HepG2 (cell line): Measurements from ENCODE around the gene EIF3L. TPM values are rescaled to one million over a fixed set of nuclear protein-coding genes. Genes with fewer than 3 reads are reported as not detected.

Experiments used
- ATAC-seq: fragments of 200-7000 bp; cut with Tn5 transposase; 3 replicates; pipeline ENCODE4 v1.9.1; 2020; ENCODE audit warnings: mild to moderate bottlenecking, moderate library complexity
- BruUV-seq: library from RNA; stranded (reverse); fragments of 400-500 nt; replicated peaks from 2 replicates; lab custom pipeline; 2021; lab: Mats Ljungman, UMichigan
- CTCF ChIA-PET: fragments of 300-600 bp; formaldehyde crosslinking; extraction: SDS; loops from one replicate; lab custom pipeline; 2021; ENCODE audit warnings: low total read pairs, inconsistent platforms, low intra/inter-chr PET ratio; lab: Yijun Ruan, JAX
- POLR2A ChIA-PET: fragments of 350-600 bp; sonication (Branson Sonifier 250); formaldehyde crosslinking; loops from one replicate; lab custom pipeline; 2020; ENCODE audit warnings: antibody characterized with exemption, inconsistent platforms; lab: Yijun Ruan, JAX
- DNase-seq: peaks from one replicate; pipeline ENCODE4 v3.0.0-alpha.2; 2015; ENCODE audit warnings: low spot score
- FAIRE-seq: peaks from 3 replicates; lab custom pipeline; 2011; peaks lifted over from hg19 to GRCh38; lab: Jason Lieb, UNC
- H2AFZ ChIP-seq: one replicate; pipeline ENCODE4 v1.6.1; 2011; ENCODE audit warnings: low read length, inconsistent platforms
- H3K27ac ChIP-seq: fragments of 300-600 bp; 3 replicates; pipeline ENCODE4 v1.8.0; 2011; ENCODE audit warnings: mixed run types, mild to moderate bottlenecking, mixed read lengths, low read length, inconsistent platforms; ENCODE audit not compliant: insufficient read depth; ENCODE audit errors: extremely low read length
- H3K27me3 ChIP-seq, 2 experiments: fragments of 200-600 bp in 1 of 2; 2 replicates in 1 of 2; 3 replicates in 1 of 2; pipeline versions ENCODE4 v1.6.0 to v1.8.0; 2011; ENCODE audit warnings: low read length in 2 of 2, mild to moderate bottlenecking in 2 of 2, moderate library complexity in 2 of 2, inconsistent platforms in 1 of 2; ENCODE audit not compliant: insufficient read depth in 2 of 2, control insufficient read depth in 1 of 2
- H3K36me3 ChIP-seq, 2 experiments: fragments of 200-600 bp in 1 of 2; replicated peaks in 1 of 2; 2 replicates in 1 of 2; 3 replicates in 1 of 2; pipeline versions ENCODE4 v1.5.1 to v1.8.0; 2011; ENCODE audit warnings: low read length in 2 of 2, inconsistent platforms in 1 of 2; ENCODE audit not compliant: insufficient read depth in 2 of 2, control insufficient read depth in 1 of 2
- H3K4me1 ChIP-seq: 2 replicates; pipeline ENCODE4 v1.5.1; 2012; ENCODE audit warnings: low read length, inconsistent platforms; ENCODE audit not compliant: insufficient read depth
- H3K4me2 ChIP-seq: 2 replicates; pipeline ENCODE4 v1.6.0; 2011; ENCODE audit warnings: low read depth, low read length, inconsistent platforms
- H3K4me3 ChIP-seq, 3 experiments: fragments of 200-600 bp in 1 of 3; sonication (generic), shearing (Covaris generic) in 1 of 3; replicated peaks in 1 of 3; 2 replicates each; pipeline ENCODE4 v1.5.1; 2011 to 2016; ENCODE audit warnings: low read length in 3 of 3, inconsistent platforms in 2 of 3, low read depth in 2 of 3, mild to moderate bottlenecking in 2 of 3, control low read depth in 1 of 3, mixed read lengths in 1 of 3; ENCODE audit not compliant: insufficient read depth in 1 of 3
- H3K79me2 ChIP-seq: one replicate; pipeline ENCODE4 v1.6.1; 2011; ENCODE audit warnings: low read length, inconsistent platforms; ENCODE audit not compliant: insufficient read depth
- H3K9ac ChIP-seq: 2 replicates; pipeline ENCODE4 v1.6.0; 2011; ENCODE audit warnings: mild to moderate bottlenecking, low read depth, low read length, inconsistent platforms; ENCODE audit not compliant: insufficient read depth
- H3K9me3 ChIP-seq: 2 replicates; pipeline ENCODE4 v1.5.1; 2012; ENCODE audit warnings: mild to moderate bottlenecking, low read length
- H4K20me1 ChIP-seq: 2 replicates; pipeline ENCODE4 v1.6.0; 2011; ENCODE audit warnings: inconsistent platforms, mild to moderate bottlenecking, low read length, moderate library complexity; ENCODE audit not compliant: insufficient read depth
- BCL3 ChIP-seq: sonication (generic); formaldehyde crosslinking; IDR thresholded peaks from 2 replicates; pipeline ENCODE4 v1.5.1; 2020; ENCODE audit warnings: mild to moderate bottlenecking, missing genetic modification reagents, moderate library complexity
- BRF2 ChIP-seq: sonication (generic); formaldehyde crosslinking; IDR thresholded peaks from 2 replicates; pipeline ENCODE4 v1.8.1; 2022; ENCODE audit warnings: mild to moderate bottlenecking, missing genetic modification reagents
- HIC2 ChIP-seq: sonication (generic); formaldehyde crosslinking; IDR thresholded peaks from 2 replicates; pipeline ENCODE4 v1.9.0; 2022; ENCODE audit warnings: low read depth, missing genetic modification reagents
- HMG20B ChIP-seq: conservative IDR thresholded peaks from 2 replicates; pipeline ENCODE4 v1.6.1; 2016; ENCODE audit warnings: missing genetic modification reagents, missing compliant biosample characterization
- JUND ChIP-seq: sonication (generic); formaldehyde crosslinking; IDR thresholded peaks from 2 replicates; pipeline ENCODE4 v1.8.0; 2022; ENCODE audit warnings: mild to moderate bottlenecking, missing genetic modification reagents
- MTA3 ChIP-seq: sonication (generic); formaldehyde crosslinking; IDR thresholded peaks from 2 replicates; pipeline ENCODE4 v1.4.0; 2020; ENCODE audit warnings: missing genetic modification reagents
- MTF1 ChIP-seq: sonication (generic); formaldehyde crosslinking; IDR thresholded peaks from 2 replicates; pipeline ENCODE4 v1.5.0; 2020; ENCODE audit warnings: missing genetic modification reagents
- MYNN ChIP-seq: sonication (generic); formaldehyde crosslinking; IDR thresholded peaks from 2 replicates; pipeline ENCODE4 v1.4.0; 2020; ENCODE audit warnings: mild to moderate bottlenecking, low read depth, missing genetic modification reagents
- PRMT3 ChIP-seq: sonication (generic); formaldehyde crosslinking; IDR thresholded peaks from 2 replicates; pipeline ENCODE4 v1.8.1; 2022; ENCODE audit warnings: low read depth, mild to moderate bottlenecking, moderate library complexity, missing genetic modification reagents, borderline replicate concordance
- SP4 ChIP-seq: sonication (generic); formaldehyde crosslinking; IDR thresholded peaks from 2 replicates; pipeline ENCODE4 v1.8.1; 2023; ENCODE audit warnings: mild to moderate bottlenecking, missing genetic modification reagents
- TFAP4 ChIP-seq: sonication (generic); IDR thresholded peaks from 2 replicates; pipeline ENCODE4 v1.6.1; 2016; ENCODE audit warnings: low read depth, borderline replicate concordance
- WIZ ChIP-seq: sonication (generic); formaldehyde crosslinking; IDR thresholded peaks from 2 replicates; pipeline ENCODE4 v1.5.1; 2020; ENCODE audit warnings: mild to moderate bottlenecking, missing genetic modification reagents
- ZNF205 ChIP-seq: IDR thresholded peaks from 2 replicates; pipeline ENCODE4 v1.6.1; 2018; ENCODE audit warnings: missing biosample characterization, missing genetic modification reagents
- ZNF724P ChIP-seq: sonication (generic); formaldehyde crosslinking; IDR thresholded peaks from 2 replicates; pipeline ENCODE4 v1.8.0; 2022; ENCODE audit warnings: missing genetic modification reagents, borderline replicate concordance
- WGBS: methylation state at CpG from one replicate; pipeline ENCODE4 v1.1.6; 2017; ENCODE audit warnings: low lambda C conversion rate; 5-methylcytosine and 5-hydroxymethylcytosine counted together
- in situ Hi-C: cut with HindIII; loops from 2 replicates; pipeline ENCODE4 v1.10.0; 2017; ENCODE audit warnings: low pct_unique_long_range_greater_than_20kb; ENCODE audit not compliant: extremely low pct_ligation_motif_present
- intact Hi-C: fragments of 100-400 bp; cut with micrococcal nuclease; formaldehyde crosslinking; loops from one replicate; pipeline ENCODE4 v1.10.0; 2022; ENCODE audit not compliant: unreplicated experiment
- polyA plus RNA-seq, 8 experiments: library from polyadenylated mRNA; depleted of rRNA in 3 of 8; stranded (reverse) in 7 of 8; unstranded in 1 of 8; fragments of >200 nt; fragmentation: Illumina TruSeq in 4 of 8; extraction: Trizol in 4 of 8; gene quantifications; 2 replicates each; pipeline versions ENCODE4 v1.2.1 to v1.2.3, GENCODE V29; 2011 to 2016; ENCODE audit warnings: low read depth in 4 of 8, missing spikeins in 1 of 8, mixed read lengths in 1 of 8; ENCODE audit not compliant: insufficient read depth in 1 of 8
- total RNA-seq, 5 experiments: library from RNA; depleted of rRNA; stranded (reverse); fragments of >200 nt; fragmentation: Illumina TruSeq; extraction: Trizol; gene quantifications; 2 replicates each; pipeline ENCODE4 v1.2.3, GENCODE V29; 2016; ENCODE audit warnings: low read depth in 1 of 5

The EIF3L gene
- total and polyA plus RNA-seq, 2 of the 13 experiments (the other 11 are each of a cell fraction or from before 2014, with no cell fraction given) = 514 to 793 TPM

GRCh38 chr22:37806409-37807333, 42.5 kb upstream of the EIF3L start (continued):
- TF ChIP-seq TFAP4 = no peak
- no peak for TF ChIP-seq MTA3
- TF ChIP-seq JUND = no peak

GRCh38 chr22:37807410-37808293, 41.6 kb upstream of the EIF3L start, which contains the start of gene GCAT:
Gene GCAT, plus strand, starts transcription at chr22:37807934. Its CDS starts 34 bp downstream, at chr22:37807968.
- DNase-seq (peak; percentile 91), ATAC-seq (peak; percentile 79), FAIRE-seq (peak; percentile 64)
- H4K20me1 ChIP-seq = peaks cover 42% of the 10 kb centered on the region; the same call in 1 of the 2 replicates
- no peaks in the 10 kb centered on the region for H3K36me3 ChIP-seq
- H3K4me2 ChIP-seq = peak within 1 kb of the TSS; percentile 97
- WGBS = 2% methylated on average over 22 of the region's 73 CpGs
- peak within 1 kb of the TSS; percentile 78 to 95 (median 93) for H3K4me3 ChIP-seq
- H3K4me1 ChIP-seq = peaks cover 33% of the 10 kb centered on the region
- CTCF ChIA-PET = no interaction called here
- no peaks in the 10 kb centered on the region; a peak in 1 of 5 replicates for H3K27me3 ChIP-seq
- POLR2A ChIA-PET = interaction anchor here (0.6 to 8.6 kb wide), 32 partner anchors 10 to 940 kb away, joined by 3 to 127 read pairs (median 6); partner anchors contain the start of genes ANKRD54, BAIAP2L2, C22orf23 and GALR3
- intact Hi-C loops (loop anchor here (10.0 kb wide), 1 partner anchor 153 kb away; the partner anchor contains the start of gene PDXP), in situ Hi-C loops (no loop called here)
- no peak within 1 kb of the TSS for H2AFZ ChIP-seq
- peaks cover 25% of the 10 kb centered on the region for H3K79me2 ChIP-seq
- H3K9ac ChIP-seq = peak within 1 kb of the TSS; percentile 88
- no peaks in the 10 kb centered on the region for H3K9me3 ChIP-seq
- no TSS peak for BruUV-seq
- peak within 1 kb of the TSS; percentile 77 for H3K27ac ChIP-seq
- TF ChIP-seq BRF2 (CRISPR knock-in tag) (no peak), MTF1 (CRISPR knock-in tag) (peak; percentile 97), MYNN (CRISPR knock-in tag) (no peak), WIZ (CRISPR knock-in tag) (no peak), ZNF724P (no peak; the same call in 1 of the 2 replicates), SP4 (CRISPR knock-in tag) (peak; percentile 94), BCL3 (CRISPR knock-in tag) (peak; percentile 89; the same call in 1 of the 2 replicates), PRMT3 (no peak), HMG20B (CRISPR knock-in tag) (no peak), HIC2 (CRISPR knock-in tag) (no peak), ZNF205 (CRISPR knock-in tag) (0 out of 2 replicates have a peak, but pooled peaks have one; percentile 56)
